H1 (cell line): ENCODE measurements around the gene TP53RK. TPM values are rescaled to one million over a fixed set of nuclear protein-coding genes. Genes with fewer than 3 reads are reported as not detected.

ENCODE experiments used
- CTCF ChIA-PET: fragments of 300-600 bp; sonication (Branson Sonifier 250); formaldehyde crosslinking; loops from one replicate; lab custom pipeline; 2021; ENCODE audit not compliant: partially characterized antibody; lab: Charles Lee
- POLR2A ChIA-PET: fragments of 300-600 bp; sonication (Branson Sonifier 250); formaldehyde crosslinking; loops from one replicate; lab custom pipeline; 2021; ENCODE audit warnings: inconsistent platforms; ENCODE audit not compliant: partially characterized antibody; lab: Charles Lee
- DNase-seq, 2 experiments: peaks; one replicate each; pipeline versions ENCODE4 v3.0.0 to v3.0.0-alpha.2; 2010 to 2022; ENCODE audit warnings: low spot score in 2 of 2, low read depth in 1 of 2, mixed read lengths in 1 of 2
- FAIRE-seq: peaks from 2 replicates; lab custom pipeline; 2011; peaks lifted over from hg19 to GRCh38; lab: Jason Lieb, UNC
- H2AFZ ChIP-seq: 2 replicates; pipeline ENCODE4 v1.8.1; 2012; ENCODE audit warnings: low read length, inconsistent platforms
- H2AK5ac ChIP-seq: 2 replicates; pipeline ENCODE4 v1.6.1; 2013; ENCODE audit warnings: low read depth, low read length
- H2BK120ac ChIP-seq: replicated peaks from 2 replicates; pipeline ENCODE3; 2013; ENCODE audit warnings: low read depth, low read length, inconsistent platforms
- H2BK12ac ChIP-seq: 2 replicates; pipeline ENCODE4 v1.6.1; 2013; ENCODE audit warnings: low read depth, low read length
- H2BK15ac ChIP-seq: 2 replicates; pipeline ENCODE4 v1.6.1; 2013; ENCODE audit warnings: low read length
- H2BK20ac ChIP-seq: 2 replicates; pipeline ENCODE4 v1.6.1; 2013; ENCODE audit warnings: low read length
- H2BK5ac ChIP-seq: 2 replicates; pipeline ENCODE4 v1.6.1; 2013; ENCODE audit warnings: low read depth, low read length
- H3K14ac ChIP-seq: 2 replicates; pipeline ENCODE4 v1.6.1; 2013; ENCODE audit warnings: inconsistent platforms; ENCODE audit not compliant: insufficient read length
- H3K18ac ChIP-seq: 2 replicates; pipeline ENCODE4 v1.6.1; 2013; ENCODE audit warnings: low read length; ENCODE audit errors: extremely low read depth
- H3K23ac ChIP-seq: 2 replicates; pipeline ENCODE4 v1.6.1; 2013; ENCODE audit warnings: inconsistent platforms; ENCODE audit not compliant: insufficient read length
- H3K23me2 ChIP-seq: 2 replicates; pipeline ENCODE4 v1.6.1; 2013; ENCODE audit warnings: low read depth, low read length
- H3K27ac ChIP-seq: 2 replicates; pipeline ENCODE4 v1.6.1; 2011; ENCODE audit warnings: low read depth, low read length, inconsistent platforms
- H3K27me3 ChIP-seq, 4 experiments: replicated peaks in 1 of 4; 1 replicate in 1 of 4; 2 replicates in 3 of 4; pipeline versions ENCODE4 v1.6.1 to v1.8.1; 2011 to 2013; ENCODE audit warnings: low read length in 3 of 4, mild to moderate bottlenecking in 3 of 4, inconsistent platforms in 2 of 4, mixed read lengths in 2 of 4, moderate library complexity in 1 of 4; ENCODE audit not compliant: control insufficient read depth in 3 of 4, insufficient read depth in 3 of 4; ENCODE audit errors: extremely low read depth in 1 of 4
- H3K36me3 ChIP-seq, 4 experiments: 2 replicates each; pipeline versions ENCODE4 v1.6.1 to v1.8.1; 2011 to 2013; ENCODE audit warnings: mild to moderate bottlenecking in 4 of 4, low read length in 3 of 4, moderate library complexity in 2 of 4, control low read depth in 1 of 4, inconsistent platforms in 1 of 4; ENCODE audit not compliant: insufficient read depth in 4 of 4, control insufficient read depth in 2 of 4
- H3K4ac ChIP-seq: replicated peaks from 2 replicates; pipeline ENCODE3; 2013; ENCODE audit warnings: low read length, low read depth, mixed read lengths, inconsistent platforms; ENCODE audit not compliant: insufficient read length
- H3K4me1 ChIP-seq, 4 experiments: replicated peaks in 1 of 4; 1 replicate in 1 of 4; 2 replicates in 3 of 4; pipeline versions ENCODE4 v1.6.1 to v1.8.1; 2011 to 2013; ENCODE audit warnings: low read length in 3 of 4, inconsistent platforms in 2 of 4, mixed read lengths in 1 of 4; ENCODE audit not compliant: insufficient read depth in 4 of 4, control insufficient read depth in 3 of 4
- H3K4me2 ChIP-seq, 2 experiments: 2 replicates each; pipeline versions ENCODE4 v1.6.1 to v1.8.1; 2011 to 2013; ENCODE audit warnings: low read depth in 2 of 2, low read length in 2 of 2, control low read depth in 1 of 2, inconsistent platforms in 1 of 2, mild to moderate bottlenecking in 1 of 2; ENCODE audit not compliant: insufficient read depth in 1 of 2
- H3K4me3 ChIP-seq, 4 experiments: fragments of 200-600, 300-600 bp in 1 of 4; sonication (generic), shearing (Covaris generic), sonication (Bioruptor Twin) in 1 of 4; 2 replicates each; pipeline versions ENCODE4 v1.5.1 to v1.8.1; 2011 to 2016; ENCODE audit warnings: low read length in 4 of 4, low read depth in 3 of 4, control low read depth in 2 of 4, inconsistent platforms in 2 of 4, mild to moderate bottlenecking in 2 of 4, mixed read lengths in 1 of 4, moderate library complexity in 1 of 4; ENCODE audit not compliant: insufficient read depth in 2 of 4; ENCODE audit errors: extremely low read depth in 1 of 4
- H3K56ac ChIP-seq: replicated peaks from 2 replicates; pipeline ENCODE3; 2013; ENCODE audit warnings: low read depth, mild to moderate bottlenecking, mixed read lengths, low read length, inconsistent platforms; ENCODE audit not compliant: insufficient read length
- H3K79me1 ChIP-seq: 2 replicates; pipeline ENCODE4 v1.6.1; 2013; ENCODE audit warnings: low read depth, low read length, control low read depth
- H3K79me2 ChIP-seq, 2 experiments: 2 replicates each; pipeline versions ENCODE4 v1.6.1 to v1.8.1; 2012 to 2013; ENCODE audit warnings: low read length in 2 of 2, mild to moderate bottlenecking in 2 of 2, inconsistent platforms in 1 of 2; ENCODE audit not compliant: insufficient read depth in 2 of 2, control insufficient read depth in 1 of 2
- H3K9ac ChIP-seq, 4 experiments: replicated peaks in 1 of 4; 1 replicate in 1 of 4; 2 replicates in 3 of 4; pipeline versions ENCODE4 v1.6.1 to v1.8.1; 2011 to 2013; ENCODE audit warnings: low read depth in 3 of 4, low read length in 3 of 4, control low read depth in 2 of 4, mild to moderate bottlenecking in 2 of 4, moderate library complexity in 2 of 4, inconsistent platforms in 1 of 4; ENCODE audit errors: extremely low read depth in 1 of 4
- H3K9me3 ChIP-seq, 2 experiments: 2 replicates each; pipeline versions ENCODE4 v1.6.1 to v1.8.1; 2012 to 2013; ENCODE audit warnings: mild to moderate bottlenecking in 2 of 2, moderate library complexity in 2 of 2, control low read depth in 1 of 2, inconsistent platforms in 1 of 2, low read depth in 1 of 2, low read length in 1 of 2, mixed read lengths in 1 of 2; ENCODE audit not compliant: insufficient read depth in 2 of 2
- H4K20me1 ChIP-seq, 2 experiments: replicated peaks in 1 of 2; 2 replicates each; pipeline versions ENCODE3 to v1.8.1; 2011 to 2013; ENCODE audit warnings: inconsistent platforms in 2 of 2, low read length in 2 of 2, mild to moderate bottlenecking in 1 of 2; ENCODE audit not compliant: insufficient read depth in 2 of 2, control insufficient read depth in 1 of 2
- H4K5ac ChIP-seq: 2 replicates; pipeline ENCODE4 v1.6.1; 2013; ENCODE audit warnings: low read length, low read depth, mixed read lengths, inconsistent platforms; ENCODE audit not compliant: insufficient read length
- H4K8ac ChIP-seq: 2 replicates; pipeline ENCODE4 v1.8.0; 2013; ENCODE audit warnings: mild to moderate bottlenecking, moderate library complexity, low read length, inconsistent platforms; ENCODE audit not compliant: insufficient read depth; ENCODE audit errors: extremely low read depth
- H4K91ac ChIP-seq: replicated peaks from 2 replicates; pipeline ENCODE3; 2013; ENCODE audit warnings: low read length, mixed read lengths, inconsistent platforms; ENCODE audit not compliant: insufficient read length
- JUND ChIP-seq: IDR thresholded peaks from 2 replicates; pipeline ENCODE4 v1.6.1; 2011; ENCODE audit warnings: mild to moderate bottlenecking, improper control_type of control experiment, low read length
- TEAD4 ChIP-seq: IDR thresholded peaks from 2 replicates; pipeline ENCODE4 v1.6.1; 2012; ENCODE audit warnings: low read depth, low read length, inconsistent platforms, mixed read lengths
- WGBS, 2 experiments: shearing (Covaris generic) in 1 of 2; methylation state at CpG; one replicate each; pipeline versions ENCODE4 v1.1.6 to v1.1.7; 2013 to 2015; ENCODE audit warnings: low lambda C conversion rate in 2 of 2, mixed read lengths in 2 of 2, inconsistent platforms in 1 of 2, low coverage in 1 of 2, missing lambda C conversion rate in 1 of 2; ENCODE audit not compliant: insufficient replicate concordance in 2 of 2, insufficient coverage in 1 of 2, insufficient read length in 1 of 2; ENCODE audit errors: extremely low coverage in 1 of 2, missing lambda C conversion rate in 1 of 2; 5-methylcytosine and 5-hydroxymethylcytosine counted together
- polyA plus RNA-seq, 7 experiments: library from polyadenylated mRNA; depleted of rRNA in 3 of 7; stranded (reverse) in 5 of 7; unstranded in 2 of 7; fragments of >200 nt in 5 of 7; fragments of 200-250 nt in 2 of 7; gene quantifications; 1 replicate in 5 of 7; 2 replicates in 1 of 7; 4 replicates in 1 of 7; pipeline versions ENCODE4 v1.2.1 to v1.2.3, GENCODE V29; 2011 to 2013; ENCODE audit warnings: missing spikeins in 2 of 7, mixed read lengths in 2 of 7
- total RNA-seq: library from RNA; stranded (reverse); fragmentation: NEBNext Ultra II Directional; extraction: Animal tissue kit (Norgen Biotek cat#: 25700); gene quantifications from 2 replicates; pipeline ENCODE4 v1.2.1, GENCODE V29; 2021
- TF ChIP-seq, protein P1 (sequence below): IDR thresholded peaks from 2 replicates; pipeline ENCODE4 v1.6.1; 2011; ENCODE audit warnings: low read depth, mild to moderate bottlenecking, low read length; ENCODE audit not compliant: insufficient read depth

The TP53RK gene
- total and polyA plus RNA-seq, 2 of the 8 experiments (the other 6 are each of a cell fraction or from before 2014, with no cell fraction given): 8.5 to 16.3 TPM

DNA sequence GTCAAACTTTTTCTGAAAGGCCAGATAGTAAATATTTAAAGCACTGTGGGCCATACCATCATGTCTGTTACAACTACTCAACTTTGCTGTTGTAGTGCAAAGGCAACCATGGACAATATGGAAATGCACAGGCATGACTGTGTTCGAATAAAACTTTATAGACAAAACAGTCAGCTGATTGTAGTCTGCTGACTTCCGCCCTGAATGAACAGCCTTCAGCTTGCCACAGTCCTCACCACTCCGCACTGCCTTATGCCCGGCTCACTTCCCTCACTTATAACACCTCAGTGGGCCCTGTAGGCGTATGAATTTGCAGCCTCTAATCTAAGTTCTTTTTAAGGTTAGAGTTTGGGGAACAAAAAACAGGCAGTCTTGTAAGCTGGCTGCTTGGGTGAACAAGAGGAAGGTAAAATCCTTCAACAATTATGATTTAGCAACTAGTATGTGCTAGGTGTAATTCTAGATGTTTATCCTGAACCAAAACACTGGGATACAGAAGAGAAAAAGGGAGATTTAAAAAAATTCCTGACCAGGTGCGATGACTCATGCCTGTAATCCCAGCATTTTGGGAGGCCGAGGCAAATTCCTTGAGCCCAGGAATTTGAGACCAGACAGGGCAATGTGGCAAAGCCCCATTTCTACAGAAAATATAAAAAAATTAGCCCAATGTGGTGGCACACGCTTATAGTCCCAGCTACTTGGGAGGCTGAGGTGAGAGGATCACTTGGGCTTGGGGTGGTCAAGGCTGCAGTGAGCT is 13.4 kb upstream of the TP53RK start:
- Histone ChIP-seq H2BK120ac (no peak overlapping the region), H3K27me3 (no peaks in the 10 kb centered on the region), H3K9ac (no peak overlapping the region), H3K79me1 (no peaks in the 10 kb centered on the region), H3K4me3 (no peak overlapping the region), H3K27ac (no peak overlapping the region), H2BK5ac (peak overlapping the region; percentile 0; the same call in 1 of the 2 replicates), H4K8ac (no peak overlapping the region), H2BK12ac (peak overlapping the region; percentile 13; the same call in 1 of the 2 replicates), H4K20me1 (no peaks in the 10 kb centered on the region), H3K79me2 (no peaks in the 10 kb centered on the region), H3K4ac (no peak overlapping the region), H2AK5ac (no peak overlapping the region), H3K23ac (no peak overlapping the region), H2BK15ac (no peak overlapping the region), H3K36me3 (no peaks in the 10 kb centered on the region), H3K4me1 (peaks cover 0 to 18% (median 9%) of the 10 kb centered on the region in 4 experiments; a peak in 6 of 7 replicates), H3K18ac (0 out of 2 replicates have a peak overlapping the region, but pooled peaks have one; percentile 1), H3K9me3 (peaks cover 0 to 12% of the 10 kb centered on the region in 2 experiments; a peak in 2 of 4 replicates), H3K4me2 (no peak overlapping the region), H3K14ac (no peak overlapping the region), H3K56ac (no peak overlapping the region), H2AFZ (no peak overlapping the region), H4K5ac (no peak overlapping the region), H2BK20ac (no peak overlapping the region), H3K23me2 (no peaks in the 10 kb centered on the region), H4K91ac (no peak overlapping the region)
- FAIRE-seq: no peak
- ChIA-PET POLR2A (interaction anchor here (0.6 to 4.7 kb wide), 5 partner anchors 14 to 235 kb away, joined by 3 to 22 read pairs (median 4); partner anchors contain the start of gene TP53RK), CTCF (interaction anchor here (0.6 to 2.0 kb wide), 9 partner anchors 8 to 399 kb away, joined by 3 to 8 read pairs (median 5); partner anchors contain the start of gene SLC2A10)
- 80% methylated on average over 8 of the region's 8 CpGs; no CpG with 5 or more reads in 1 of the 2 experiments for WGBS, 2 experiments
- DNase-seq: no peak
- peak; percentile 79 for TF ChIP-seq JUND
- TF ChIP-seq, protein P1, sequence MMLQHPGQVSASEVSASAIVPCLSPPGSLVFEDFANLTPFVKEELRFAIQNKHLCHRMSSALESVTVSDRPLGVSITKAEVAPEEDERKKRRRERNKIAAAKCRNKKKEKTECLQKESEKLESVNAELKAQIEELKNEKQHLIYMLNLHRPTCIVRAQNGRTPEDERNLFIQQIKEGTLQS: no peak
- 0 out of 2 replicates have a peak, but pooled peaks have one; percentile 51 for TF ChIP-seq TEAD4
